ENCODE data around the gene IL1R1. TPM values are rescaled to one million over a fixed set of nuclear protein-coding genes. Genes with fewer than 3 reads are reported as not detected.

Gene IL1R1
- polyA plus RNA-seq, 3 donors: 1.8 to 2.7 (median 2.6) TPM

- H3K9me3 ChIP-seq (replicated peaks in 1 of 2; ENCODE audit: control insufficient read depth in 1 of 2, insufficient read depth in 1 of 2, low read length in 2 of 2): no peaks in the 10 kb centered on the region
- H3K4me3 ChIP-seq (replicated peaks in 1 of 3; ENCODE audit: low read depth in 2 of 3, low read length in 3 of 3): no peak overlapping the region
- intact Hi-C loops (cut with micrococcal nuclease): no loop called here
- H3K79me2 ChIP-seq (ENCODE audit: insufficient read depth, low read length): no peaks in the 10 kb centered on the region
- no peaks in the 10 kb centered on the region for H3K36me3 Mint-ChIP-seq
- no peak overlapping the region for H3K27ac ChIP-seq (ENCODE audit: low read depth in 1 of 2, low read length in 2 of 2)
- H3K27me3 Mint-ChIP-seq (ENCODE audit: low read depth in 3 of 3): peaks cover 0 to 9% (median 0%) of the 10 kb centered on the region in 3 donors
- no peaks in the 10 kb centered on the region for H3K27me3 ChIP-seq (ENCODE audit: control insufficient read depth in 2 of 2, insufficient read depth in 2 of 2, low read length in 2 of 2)
- no peaks in the 10 kb centered on the region for H4K20me1 ChIP-seq (ENCODE audit: insufficient read depth, low read length)
- no peak overlapping the region for H3K9ac ChIP-seq (ENCODE audit: insufficient read depth, low read length, poor library complexity, severe bottlenecking)
- H3K4me3 Mint-ChIP-seq: no peak overlapping the region
- peaks cover 32% of the 10 kb centered on the region for H3K4me1 Mint-ChIP-seq
- DNase-seq: no peak
- no peak overlapping the region for H3K4me2 ChIP-seq (replicated peaks; ENCODE audit: extremely low read depth, low read length, poor library complexity, severe bottlenecking)
- no peak overlapping the region for H2AFZ ChIP-seq (ENCODE audit: insufficient read depth, low read depth, low read length, poor library complexity, severe bottlenecking)
- WGBS (ENCODE audit: insufficient coverage): no CpG with 5 or more reads among the region's 4 CpGs
- peaks cover 22 to 40% of the 10 kb centered on the region in 2 donors for H3K4me1 ChIP-seq (ENCODE audit: control insufficient read depth in 1 of 2, insufficient read depth in 2 of 2, low read length in 2 of 2)
- TF ChIP-seq, protein P1, sequence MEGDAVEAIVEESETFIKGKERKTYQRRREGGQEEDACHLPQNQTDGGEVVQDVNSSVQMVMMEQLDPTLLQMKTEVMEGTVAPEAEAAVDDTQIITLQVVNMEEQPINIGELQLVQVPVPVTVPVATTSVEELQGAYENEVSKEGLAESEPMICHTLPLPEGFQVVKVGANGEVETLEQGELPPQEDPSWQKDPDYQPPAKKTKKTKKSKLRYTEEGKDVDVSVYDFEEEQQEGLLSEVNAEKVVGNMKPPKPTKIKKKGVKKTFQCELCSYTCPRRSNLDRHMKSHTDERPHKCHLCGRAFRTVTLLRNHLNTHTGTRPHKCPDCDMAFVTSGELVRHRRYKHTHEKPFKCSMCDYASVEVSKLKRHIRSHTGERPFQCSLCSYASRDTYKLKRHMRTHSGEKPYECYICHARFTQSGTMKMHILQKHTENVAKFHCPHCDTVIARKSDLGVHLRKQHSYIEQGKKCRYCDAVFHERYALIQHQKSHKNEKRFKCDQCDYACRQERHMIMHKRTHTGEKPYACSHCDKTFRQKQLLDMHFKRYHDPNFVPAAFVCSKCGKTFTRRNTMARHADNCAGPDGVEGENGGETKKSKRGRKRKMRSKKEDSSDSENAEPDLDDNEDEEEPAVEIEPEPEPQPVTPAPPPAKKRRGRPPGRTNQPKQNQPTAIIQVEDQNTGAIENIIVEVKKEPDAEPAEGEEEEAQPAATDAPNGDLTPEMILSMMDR (IDR thresholded peaks at IDR 0.05): no peak
- H3K9me3 Mint-ChIP-seq: peaks cover 0 to 1% (median 0%) of the 10 kb centered on the region in 7 donors
- no peaks in the 10 kb centered on the region for H3K36me3 ChIP-seq (replicated peaks in 1 of 2; ENCODE audit: control insufficient read depth in 1 of 2, insufficient read depth in 2 of 2, low read length in 2 of 2)
- no peak overlapping the region for H3K27ac Mint-ChIP-seq
Measured at GRCh38 chr2:102126169-102126568, 16.4 kb upstream of the IL1R1 start.

GRCh38 chr2:102126660-102127059 is 15.9 kb upstream of the IL1R1 start:
- no peaks in the 10 kb centered on the region for H3K27me3 ChIP-seq (ENCODE audit: control insufficient read depth in 2 of 2, insufficient read depth in 2 of 2, low read length in 2 of 2)
- Mint-ChIP-seq H3K4me1 (peaks cover 33% of the 10 kb centered on the region), H3K36me3 (no peaks in the 10 kb centered on the region), H3K27me3 (ENCODE audit: low read depth in 3 of 3) (peaks cover 0 to 5% (median 0%) of the 10 kb centered on the region in 3 donors), H3K9me3 (peaks cover 0 to 1% (median 0%) of the 10 kb centered on the region in 7 donors), H3K27ac (peak overlapping the region in 1 of 7 donors; percentile 47), H3K4me3 (no peak overlapping the region)
- no peak overlapping the region for H3K4me3 ChIP-seq (replicated peaks in 1 of 3; ENCODE audit: low read depth in 2 of 3, low read length in 3 of 3)
- intact Hi-C loops (cut with micrococcal nuclease): no loop called here
- DNase-seq: peak in 1 of 3 donors; percentile 20
- H3K9me3 ChIP-seq (replicated peaks in 1 of 2; ENCODE audit: control insufficient read depth in 1 of 2, insufficient read depth in 1 of 2, low read length in 2 of 2): no peaks in the 10 kb centered on the region
- H3K9ac ChIP-seq (ENCODE audit: insufficient read depth, low read length, poor library complexity, severe bottlenecking): no peak overlapping the region
- H3K4me2 ChIP-seq (replicated peaks; ENCODE audit: extremely low read depth, low read length, poor library complexity, severe bottlenecking): no peak overlapping the region
- H2AFZ ChIP-seq (ENCODE audit: insufficient read depth, low read depth, low read length, poor library complexity, severe bottlenecking): no peak overlapping the region
- no peaks in the 10 kb centered on the region for H3K36me3 ChIP-seq (replicated peaks in 1 of 2; ENCODE audit: control insufficient read depth in 1 of 2, insufficient read depth in 2 of 2, low read length in 2 of 2)
- H4K20me1 ChIP-seq (ENCODE audit: insufficient read depth, low read length): no peaks in the 10 kb centered on the region
- 100% methylated on average over 1 of the region's 2 CpGs for whole genome bisulfite sequencing (ENCODE audit: insufficient coverage)
- no peaks in the 10 kb centered on the region for H3K79me2 ChIP-seq (ENCODE audit: insufficient read depth, low read length)
- no peak overlapping the region for H3K27ac ChIP-seq (ENCODE audit: low read depth in 1 of 2, low read length in 2 of 2)
- TF ChIP-seq, protein P1 (IDR thresholded peaks at IDR 0.05): no peak
- peaks cover 22 to 41% of the 10 kb centered on the region in 2 donors for H3K4me1 ChIP-seq (ENCODE audit: control insufficient read depth in 1 of 2, insufficient read depth in 2 of 2, low read length in 2 of 2)

All from CD14-positive monocyte (primary cell).